Measurements from ENCODE around the gene MICAL1.

Gene MICAL1

DNA sequence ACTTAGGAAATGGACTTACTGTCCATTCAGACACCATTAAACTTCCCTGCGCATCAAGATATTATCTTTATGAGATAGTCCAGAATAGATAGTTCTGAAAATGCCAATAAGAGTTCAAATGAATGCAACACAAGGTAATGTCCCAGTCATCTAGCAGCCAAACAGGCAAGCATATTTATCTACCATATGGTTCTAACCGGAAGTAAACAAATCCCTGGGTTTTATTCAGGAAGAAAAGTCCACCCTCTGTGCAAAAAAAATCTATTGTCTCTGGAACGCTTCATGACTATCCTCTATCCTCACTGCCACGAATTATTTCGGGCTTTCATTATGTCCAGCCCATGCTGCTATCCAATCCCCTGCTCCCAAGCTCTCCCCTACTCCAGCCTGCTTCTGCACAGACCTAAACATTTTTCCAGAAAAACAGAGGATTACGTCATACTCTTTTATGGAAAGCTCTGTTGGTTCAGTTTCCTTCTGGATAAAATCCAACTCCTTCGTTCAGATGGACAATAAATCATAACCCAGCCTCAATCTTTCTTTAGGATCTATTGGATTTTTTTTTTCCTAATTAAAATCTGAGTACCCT lies 26.6 kb downstream of the MICAL1 start:
- DNase-seq (ENCODE audit: low spot score), result no peak

DNA sequence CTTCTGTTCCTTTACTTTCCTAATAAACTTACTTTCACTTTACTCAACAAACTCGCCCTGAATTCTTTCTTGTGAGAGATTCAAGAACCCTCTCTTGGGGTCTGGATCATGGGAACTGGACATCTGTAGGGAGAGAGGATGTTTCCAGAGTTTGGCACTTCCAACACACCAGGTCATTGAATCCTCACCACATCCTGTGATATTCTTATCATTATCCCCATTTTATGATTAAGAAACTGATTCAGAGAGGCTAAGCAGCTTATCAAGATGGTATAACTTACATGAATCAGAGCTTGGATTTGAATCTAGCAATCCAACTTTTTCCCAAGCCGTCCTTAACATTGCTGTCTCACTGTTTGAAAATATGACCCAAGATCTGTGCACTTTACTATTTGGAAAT lies 30.6 kb downstream of the MICAL1 start:
- DNase-seq (ENCODE audit: low spot score), result no peak

DNA sequence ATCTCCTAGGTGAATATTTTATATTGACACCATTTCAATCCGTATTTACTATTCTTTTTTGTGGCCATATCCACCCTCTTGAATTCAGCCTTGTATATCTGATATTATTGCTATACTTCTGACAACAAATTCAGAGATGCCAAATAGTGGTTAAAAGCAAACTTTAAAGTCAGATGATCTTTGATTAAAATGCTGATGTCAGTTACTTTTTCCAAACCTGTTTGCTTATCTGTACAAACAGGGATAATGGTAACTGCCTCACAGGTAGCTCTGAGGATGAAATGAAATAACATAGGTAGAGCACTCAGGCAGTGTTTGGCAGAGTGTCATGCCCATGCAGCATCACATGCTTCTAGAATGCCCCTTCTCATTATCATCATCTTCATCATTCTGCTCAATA lies 34.4 kb downstream of the MICAL1 start:
- no peak for DNase-seq (ENCODE audit: low spot score)

DNA sequence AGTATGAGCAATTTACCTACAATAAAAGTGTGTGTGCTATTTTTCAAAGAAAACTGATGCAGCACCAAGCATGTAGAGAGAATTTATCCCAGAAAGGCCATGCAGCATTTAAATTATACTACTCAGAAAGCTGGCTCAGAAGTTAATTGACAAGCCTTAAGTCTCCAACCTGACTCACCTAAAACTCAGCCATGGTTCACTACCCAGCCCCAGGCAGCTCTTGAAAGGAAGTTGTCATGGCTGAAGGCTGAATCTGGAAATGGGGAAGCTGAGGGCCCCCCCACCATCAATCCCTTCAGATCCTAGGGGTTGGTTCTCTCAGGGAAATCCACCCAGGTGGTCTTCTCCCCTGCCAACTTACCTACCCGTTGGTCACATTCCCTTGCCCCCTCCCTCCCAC lies 34.8 kb downstream of the MICAL1 start:
- no peak for DNase-seq (ENCODE audit: low spot score)

DNA sequence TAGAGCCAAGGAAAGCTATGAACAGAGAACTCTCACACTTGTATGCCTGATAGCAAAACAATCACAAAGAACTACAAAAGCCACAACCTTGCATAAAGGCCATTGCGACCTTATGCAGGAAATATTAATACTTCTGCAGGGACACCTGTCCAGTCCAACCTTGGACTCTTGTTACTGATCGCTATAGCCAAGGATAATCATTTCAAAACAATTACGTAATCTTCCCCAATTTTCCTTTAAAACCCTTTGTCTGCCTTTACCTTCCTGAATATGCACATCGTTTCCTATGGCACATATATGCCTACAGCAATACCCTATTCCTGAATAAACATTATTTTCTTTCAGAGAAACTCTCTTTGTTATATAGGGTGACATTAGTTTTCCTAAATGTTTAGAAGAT lies 37.9 kb downstream of the MICAL1 start:
- DNase-seq (ENCODE audit: low spot score), result no peak

DNA sequence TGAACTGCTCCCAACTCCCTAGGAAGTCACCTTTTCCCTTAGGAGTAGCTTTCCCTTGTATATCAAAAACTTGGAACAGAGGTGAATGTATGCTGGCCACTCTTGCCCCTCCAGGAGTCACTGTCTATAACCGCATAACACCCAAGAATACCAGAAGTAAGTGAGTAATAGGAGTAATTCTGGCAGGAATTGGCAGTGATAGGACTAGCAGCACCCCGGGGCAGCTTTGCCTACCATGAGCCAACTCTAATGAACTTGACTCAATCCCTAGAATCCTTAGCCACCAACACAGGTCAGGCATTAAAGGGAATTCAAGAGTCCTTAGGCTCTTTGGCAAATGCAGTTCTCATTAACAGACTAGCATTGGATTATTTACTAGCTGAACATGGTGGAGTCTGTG lies 44.5 kb downstream of the MICAL1 start:
- DNase-seq (ENCODE audit: low spot score), result no peak

DNA sequence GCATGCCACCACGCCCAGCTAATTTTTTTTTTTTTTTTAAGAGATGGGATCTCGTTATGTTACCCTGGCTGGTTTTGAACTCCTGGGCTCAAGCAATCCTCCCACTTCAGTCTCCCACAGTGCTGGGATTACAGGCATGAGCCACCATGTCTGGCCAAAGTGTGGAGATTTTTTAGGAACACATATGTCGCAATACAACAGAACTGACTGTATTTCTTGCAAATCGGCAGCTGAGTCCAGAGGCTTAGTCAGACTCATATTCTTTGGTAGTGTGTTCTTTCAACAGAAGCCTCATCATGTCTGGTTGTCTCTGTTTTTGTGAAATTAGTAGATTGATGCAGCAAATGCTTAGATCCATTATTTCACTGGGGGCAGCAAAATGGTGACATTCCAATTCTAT lies 49.4 kb downstream of the MICAL1 start:
- DNase-seq (ENCODE audit: low spot score), result no peak

DNA sequence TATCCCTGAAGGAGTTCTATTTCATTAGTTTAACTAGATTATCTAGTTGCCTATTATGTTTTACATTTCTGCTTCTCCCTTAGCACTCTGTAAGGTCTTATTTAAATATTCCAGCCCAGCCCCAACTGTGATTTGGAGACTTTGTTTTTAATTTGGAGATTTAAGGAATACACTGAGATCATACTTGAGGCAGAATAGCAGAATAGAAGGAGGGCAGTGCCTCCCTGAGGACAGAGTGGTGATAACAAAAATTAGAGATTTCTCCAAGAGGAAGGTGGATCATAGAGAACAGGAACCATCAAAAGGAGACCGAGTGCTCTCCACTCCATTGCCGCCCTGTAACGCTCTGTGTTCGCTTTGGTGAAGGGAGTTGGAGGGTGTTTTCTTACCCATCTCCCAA lies 58.6 kb downstream of the MICAL1 start:
- peak; percentile 11 for DNase-seq (ENCODE audit: low spot score)

DNA sequence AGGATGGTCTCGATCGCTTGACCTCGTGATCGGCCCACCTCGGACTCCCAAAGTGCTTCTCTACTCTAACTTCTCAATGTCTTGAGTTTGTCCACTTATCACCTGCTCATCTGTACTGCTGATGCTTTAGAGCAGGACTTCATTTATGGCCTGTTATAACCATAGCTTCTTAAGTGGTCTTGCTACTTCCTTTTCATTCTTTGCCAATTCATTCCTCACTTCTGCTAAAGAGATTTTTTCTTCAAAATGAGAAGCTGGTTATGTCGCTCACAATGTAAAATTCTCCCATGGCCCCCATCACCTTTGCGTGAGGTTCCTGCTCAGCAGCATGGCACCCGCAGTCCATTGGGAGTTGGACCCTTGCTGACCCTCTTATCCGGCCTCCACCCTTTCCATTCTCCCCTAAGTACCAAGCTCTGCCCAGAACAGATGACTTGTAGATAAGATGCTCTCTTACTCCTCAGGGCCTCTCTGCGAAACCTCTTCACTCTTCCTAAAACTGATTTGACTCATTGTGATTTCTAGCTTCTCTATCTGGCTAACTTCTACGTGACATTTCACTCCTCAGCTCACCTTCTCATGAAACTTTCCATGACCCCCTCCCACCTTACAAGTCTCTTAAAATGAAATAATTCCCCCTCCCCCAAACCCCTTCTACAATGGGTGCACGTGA lies 59.4 kb downstream of the MICAL1 start:
- DNase-seq (ENCODE audit: low spot score), result no peak
